Fibroblast of lung (primary cell): Measurements from ENCODE around the gene SMCO2. TPM values are rescaled to one million over a fixed set of nuclear protein-coding genes. Genes with fewer than 3 reads are reported as not detected.

Experiments used
- DNase-seq, 2 donors: peaks; one replicate each; pipeline versions ENCODE4 v3.0.0 to v3.0.0-alpha.2; 2010; ENCODE audit warnings: low read depth in 2 of 2
- H2AFZ ChIP-seq: 2 replicates; pipeline ENCODE4 v1.5.1; 2012; ENCODE audit warnings: low read length, control low read depth, inconsistent platforms
- H3K27ac ChIP-seq: 2 replicates; pipeline ENCODE4 v1.5.1; 2011; ENCODE audit warnings: low read length, control low read depth; ENCODE audit not compliant: insufficient read depth
- H3K27me3 ChIP-seq: 2 replicates; pipeline ENCODE4 v1.5.1; 2011; ENCODE audit warnings: mild to moderate bottlenecking, low read length; ENCODE audit not compliant: control insufficient read depth, insufficient read depth
- H3K36me3 ChIP-seq: 2 replicates; pipeline ENCODE4 v1.5.1; 2011; ENCODE audit warnings: low read length; ENCODE audit not compliant: control insufficient read depth, insufficient read depth
- H3K4me1 ChIP-seq: 2 replicates; pipeline ENCODE4 v1.5.1; 2011; ENCODE audit warnings: low read length; ENCODE audit not compliant: control insufficient read depth, insufficient read depth; ENCODE audit errors: extremely low read depth
- H3K4me2 ChIP-seq: 2 replicates; pipeline ENCODE4 v1.5.1; 2011; ENCODE audit warnings: low read length, control low read depth; ENCODE audit not compliant: insufficient read depth; ENCODE audit errors: extremely low read depth
- H3K4me3 ChIP-seq, 4 experiments: fragments of 200-600 bp in 1 of 4; sonication (generic) in 1 of 4; replicated peaks in 1 of 4; 2 replicates each; pipeline ENCODE4 v1.5.1; 2011 to 2016; ENCODE audit warnings: low read length in 4 of 4, low read depth in 3 of 4, mild to moderate bottlenecking in 3 of 4, control low read depth in 2 of 4, inconsistent platforms in 1 of 4, mixed read lengths in 1 of 4; ENCODE audit not compliant: insufficient read depth in 1 of 4; ENCODE audit errors: control extremely low read depth in 1 of 4
- H3K79me2 ChIP-seq: 2 replicates; pipeline ENCODE4 v1.5.1; 2012; ENCODE audit warnings: mild to moderate bottlenecking, low read length, inconsistent platforms; ENCODE audit not compliant: control insufficient read depth, insufficient read depth
- H3K9ac ChIP-seq: 2 replicates; pipeline ENCODE4 v1.5.1; 2011; ENCODE audit warnings: mild to moderate bottlenecking, low read length, control low read depth; ENCODE audit not compliant: insufficient read depth
- H3K9me3 ChIP-seq: 2 replicates; pipeline ENCODE4 v1.5.1; 2012; ENCODE audit warnings: low read depth, low read length; ENCODE audit not compliant: control insufficient read depth, insufficient read depth
- H4K20me1 ChIP-seq: 2 replicates; pipeline ENCODE4 v1.5.1; 2011; ENCODE audit warnings: low read length; ENCODE audit not compliant: control insufficient read depth, insufficient read depth; ENCODE audit errors: extremely low read depth
- EZH2 ChIP-seq: IDR thresholded peaks from 2 replicates; pipeline ENCODE4 v1.5.1; 2012; ENCODE audit warnings: low read length, control low read depth, mild to moderate bottlenecking; ENCODE audit errors: missing control alignments
- polyA plus RNA-seq, 2 donors: library from polyadenylated mRNA; depleted of rRNA in 1 of 2; stranded (reverse) in 1 of 2; unstranded in 1 of 2; fragments of >200 nt; gene quantifications; 2 replicates each; pipeline ENCODE4 v1.2.1, GENCODE V29; 2011 to 2012; ENCODE audit warnings: missing spikeins in 1 of 2
- total RNA-seq: library from RNA; depleted of rRNA; stranded (reverse); fragments of >200 nt; gene quantifications from 2 replicates; pipeline ENCODE4 v1.2.1, GENCODE V29; 2014
- TF ChIP-seq, protein P1 (sequence below), 2 donors: IDR thresholded peaks in 1 of 2; conservative IDR thresholded peaks in 1 of 2; 1 replicate in 1 of 2; 2 replicates in 1 of 2; pipeline ENCODE4 v1.5.1; 2011 to 2012; ENCODE audit warnings: low read length in 2 of 2, control low read depth in 1 of 2, inconsistent platforms in 1 of 2, low read depth in 1 of 2, mild to moderate bottlenecking in 1 of 2

SMCO2 gene
- total and polyA plus RNA-seq, 2 donors (not counting 1 experiment from before 2014, with no cell fraction given), result not detected

DNA sequence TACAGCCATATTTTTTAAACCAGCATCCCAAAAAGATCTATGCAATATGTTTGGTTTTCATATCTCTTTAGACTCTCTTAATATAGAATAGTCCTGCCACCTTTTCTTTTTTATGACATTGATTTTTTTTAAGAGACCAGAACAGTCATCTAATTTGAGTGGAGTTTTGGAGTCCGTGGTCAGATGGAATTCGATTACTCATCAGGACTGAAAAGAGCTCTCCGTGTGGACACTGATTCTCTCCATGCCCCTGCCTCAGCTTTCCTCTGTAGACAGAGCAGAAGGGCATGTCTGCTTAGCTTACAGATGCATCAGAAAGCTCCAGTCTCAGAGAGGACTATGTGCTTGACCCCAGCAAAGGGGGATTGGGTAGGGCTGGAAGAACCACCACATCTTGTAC is 27.8 kb downstream of the SMCO2 start:
- TF ChIP-seq, protein P1, sequence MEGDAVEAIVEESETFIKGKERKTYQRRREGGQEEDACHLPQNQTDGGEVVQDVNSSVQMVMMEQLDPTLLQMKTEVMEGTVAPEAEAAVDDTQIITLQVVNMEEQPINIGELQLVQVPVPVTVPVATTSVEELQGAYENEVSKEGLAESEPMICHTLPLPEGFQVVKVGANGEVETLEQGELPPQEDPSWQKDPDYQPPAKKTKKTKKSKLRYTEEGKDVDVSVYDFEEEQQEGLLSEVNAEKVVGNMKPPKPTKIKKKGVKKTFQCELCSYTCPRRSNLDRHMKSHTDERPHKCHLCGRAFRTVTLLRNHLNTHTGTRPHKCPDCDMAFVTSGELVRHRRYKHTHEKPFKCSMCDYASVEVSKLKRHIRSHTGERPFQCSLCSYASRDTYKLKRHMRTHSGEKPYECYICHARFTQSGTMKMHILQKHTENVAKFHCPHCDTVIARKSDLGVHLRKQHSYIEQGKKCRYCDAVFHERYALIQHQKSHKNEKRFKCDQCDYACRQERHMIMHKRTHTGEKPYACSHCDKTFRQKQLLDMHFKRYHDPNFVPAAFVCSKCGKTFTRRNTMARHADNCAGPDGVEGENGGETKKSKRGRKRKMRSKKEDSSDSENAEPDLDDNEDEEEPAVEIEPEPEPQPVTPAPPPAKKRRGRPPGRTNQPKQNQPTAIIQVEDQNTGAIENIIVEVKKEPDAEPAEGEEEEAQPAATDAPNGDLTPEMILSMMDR (conservative IDR thresholded peaks at IDR 0.05 in 1 of 2, IDR thresholded peaks at IDR 0.05 in 1 of 2; ENCODE audit: low read depth in 1 of 2, low read length in 2 of 2), result no peak
- no peak for TF ChIP-seq EZH2
- Histone ChIP-seq H3K9ac (no peak overlapping the region), H3K36me3 (no peaks in the 10 kb centered on the region), H3K4me1 (peaks cover 2% of the 10 kb centered on the region), H3K27ac (no peak overlapping the region), H3K27me3 (no peaks in the 10 kb centered on the region), H3K9me3 (peaks cover 2% of the 10 kb centered on the region), H3K79me2 (no peaks in the 10 kb centered on the region), H4K20me1 (no peaks in the 10 kb centered on the region), H3K4me2 (peak overlapping the region; percentile 30), H2AFZ (no peak overlapping the region), H3K4me3 (no peak overlapping the region)
- DNase-seq, result peak; percentile 75 to 92

DNA sequence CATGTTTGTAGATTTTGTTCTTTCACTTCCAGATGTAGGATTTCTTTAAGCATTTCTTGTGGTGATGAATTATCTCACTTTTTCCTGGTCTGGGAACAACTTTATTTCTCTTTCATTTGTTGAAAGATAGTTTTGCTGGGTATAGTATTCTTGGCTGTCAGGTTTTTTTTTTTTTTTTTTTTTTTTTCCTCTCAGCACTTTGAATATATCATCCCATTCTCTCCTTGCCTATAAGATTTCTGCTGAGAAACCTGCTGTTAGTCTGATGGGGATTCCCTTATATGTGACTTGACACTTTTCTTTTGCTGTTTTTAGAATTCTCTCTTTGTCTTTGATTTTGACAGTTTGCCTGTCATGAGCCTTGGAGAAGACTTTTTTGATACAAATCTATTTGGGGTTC is 30.5 kb downstream of the SMCO2 start:
- Histone ChIP-seq H3K9me3 (peaks cover 2% of the 10 kb centered on the region), H3K27me3 (no peaks in the 10 kb centered on the region), H3K36me3 (no peaks in the 10 kb centered on the region), H3K4me2 (no peak overlapping the region), H3K4me1 (peaks cover 2% of the 10 kb centered on the region), H3K27ac (no peak overlapping the region), H3K4me3 (no peak overlapping the region), H4K20me1 (no peaks in the 10 kb centered on the region), H3K79me2 (no peaks in the 10 kb centered on the region), H2AFZ (no peak overlapping the region), H3K9ac (no peak overlapping the region)
- TF ChIP-seq EZH2, result no peak
- TF ChIP-seq, protein P1 (conservative IDR thresholded peaks at IDR 0.05 in 1 of 2, IDR thresholded peaks at IDR 0.05 in 1 of 2; ENCODE audit: low read depth in 1 of 2, low read length in 2 of 2), result no peak
- no peak for DNase-seq

DNA sequence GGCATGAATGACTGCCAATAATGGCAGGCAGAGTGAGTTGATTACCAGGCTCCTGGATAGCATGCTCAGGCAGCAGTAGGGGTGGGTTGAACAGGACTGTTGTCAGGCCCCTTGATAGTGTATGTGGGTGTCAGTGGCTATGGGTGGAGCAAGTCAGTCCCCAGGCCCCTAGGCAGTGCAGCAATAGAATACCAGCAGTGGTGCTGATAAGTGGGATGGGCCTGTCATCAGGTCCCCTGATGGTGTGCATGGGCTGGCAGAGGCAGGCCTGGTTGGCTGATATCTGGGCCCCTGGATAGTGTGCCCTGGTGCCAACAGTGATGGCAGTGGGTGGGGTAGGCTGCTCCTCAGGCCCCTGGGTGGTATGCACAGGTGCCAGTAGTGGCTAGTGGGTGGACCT is 32.4 kb downstream of the SMCO2 start:
- H3K27ac ChIP-seq, result no peak overlapping the region
- H3K9me3 ChIP-seq, result peaks cover 2% of the 10 kb centered on the region
- H3K9ac ChIP-seq, result no peak overlapping the region
- no peaks in the 10 kb centered on the region for H3K79me2 ChIP-seq
- peaks cover 2% of the 10 kb centered on the region for H3K4me1 ChIP-seq
- H4K20me1 ChIP-seq, result no peaks in the 10 kb centered on the region
- H3K36me3 ChIP-seq, result no peaks in the 10 kb centered on the region
- no peak for TF ChIP-seq EZH2
- TF ChIP-seq, protein P1 (conservative IDR thresholded peaks at IDR 0.05 in 1 of 2, IDR thresholded peaks at IDR 0.05 in 1 of 2; ENCODE audit: low read depth in 1 of 2, low read length in 2 of 2), result no peak
- no peak for DNase-seq
- no peaks in the 10 kb centered on the region for H3K27me3 ChIP-seq
- H3K4me2 ChIP-seq, result no peak overlapping the region
- H2AFZ ChIP-seq, result no peak overlapping the region
- H3K4me3 ChIP-seq, result no peak overlapping the region
